PC-3 (cell line): Measurements from ENCODE around the gene AMH.

ENCODE experiments used
- CTCF ChIP-seq: fragments of 300-600 bp; sonication (generic); conservative IDR thresholded peaks from 2 replicates; pipeline ENCODE4 v1.5.1; 2017; ENCODE audit warnings: antibody characterized with exemption, low read depth, mild to moderate bottlenecking, low read length
- EZH2 ChIP-seq: fragments of 300-600 bp; sonication (generic); IDR thresholded peaks from one replicate; pipeline ENCODE4 v1.6.1; 2017; ENCODE audit warnings: antibody characterized with exemption, mild to moderate bottlenecking, low read length; ENCODE audit not compliant: unreplicated experiment

GRCh38 chr19:2229103-2230032 is 19.8 kb upstream of the AMH start:
- TF ChIP-seq CTCF (no peak), EZH2 (no peak)
